ENCODE results near the gene ZNF236.

GRCh38 chr18:76972846-76973519 is 150.6 kb downstream of the ZNF236 start:
- TF ChIP-seq CTCF (IDR thresholded peaks at IDR 0.05; ENCODE audit: poor library complexity) (no peak), EZH2 (IDR thresholded peaks at IDR 0.05; ENCODE audit: borderline replicate concordance) (no peak), EZH2phosphoT487 (IDR thresholded peaks at IDR 0.05; ENCODE audit: low read depth, severe bottlenecking, unreplicated experiment) (no peak)
